SHP77 (cell line): ENCODE measurements around the gene CPE.
"Not testable (repeated sequence)": the region's sequence is repeated elsewhere in the genome, so short reads cannot be mapped to it uniquely, and the experiment has no call there.

ENCODE experiments used
- DNase-seq, 2 experiments: peaks; one replicate each; lab custom pipeline; 2025; lab: John Stamatoyannopoulos, UW

CPE gene

GRCh38 chr4:165378745-165379677 lies at the start of gene CPE:
Gene CPE, plus strand, starts transcription at chr4:165379008. Its CDS starts 214 bp downstream, at chr4:165379222.
- DNase-seq = peak; percentile 85 to 88

- DNase-seq = no peak
These were observed 48.7 kb upstream of the CPE start for GRCh38 chr4:165330071-165330470.

- DNase-seq = no peak
These were observed 48.1 kb upstream of the CPE start for GRCh38 chr4:165330666-165331065.

GRCh38 chr4:165331359-165331758 lies 47.4 kb upstream of the CPE start:
- no peak for DNase-seq

GRCh38 chr4:165331823-165332222 lies 47.0 kb upstream of the CPE start:
- no peak for DNase-seq

- no peak for DNase-seq
These were observed 46.3 kb upstream of the CPE start for GRCh38 chr4:165332502-165332901.

GRCh38 chr4:165335163-165335703 lies 43.6 kb upstream of the CPE start:
- no peak for DNase-seq

GRCh38 chr4:165336743-165337142 lies 42.1 kb upstream of the CPE start:
- no peak for DNase-seq

- DNase-seq = not testable (repeated sequence)
These were observed 36.5 kb upstream of the CPE start for GRCh38 chr4:165342340-165342739.

GRCh38 chr4:165343353-165344191 lies 35.2 kb upstream of the CPE start:
- peak; percentile 16 to 17 for DNase-seq

- DNase-seq = no peak
These were observed 33.0 kb upstream of the CPE start for GRCh38 chr4:165345666-165346417.

GRCh38 chr4:165347647-165348569 lies 30.9 kb upstream of the CPE start:
- no peak for DNase-seq

- peak; percentile 23 to 26 for DNase-seq
These were observed 27.3 kb upstream of the CPE start for GRCh38 chr4:165351359-165352130.

- peak in 1 of 2 experiments; percentile 36 for DNase-seq
These were observed 22.9 kb upstream of the CPE start for GRCh38 chr4:165355900-165356300.

- no peak for DNase-seq
These were observed 19.3 kb upstream of the CPE start for GRCh38 chr4:165359506-165359905.

- DNase-seq = no peak
These were observed 18.6 kb upstream of the CPE start for GRCh38 chr4:165360041-165360695.

- DNase-seq = no peak
These were observed 17.7 kb upstream of the CPE start for GRCh38 chr4:165360985-165361670.

- DNase-seq = no peak
These were observed 17.0 kb upstream of the CPE start for GRCh38 chr4:165361810-165362209.
